Ovary (tissue), 9 donors: ENCODE results near the gene CACNA2D3. TPM values are rescaled to one million over a fixed set of nuclear protein-coding genes. Genes with fewer than 3 reads are reported as not detected.

Experiments used
- DNase-seq, 5 donors: peaks; one replicate each; pipeline ENCODE4 v3.0.0-alpha.2; 2019 to 2020
- H3K27ac ChIP-seq, 2 donors: fragments of 200-600 bp; one replicate each; pipeline versions ENCODE4 v1.5.1 to v1.8.0; 2019 to 2022
- H3K27me3 ChIP-seq: fragments of 200-600 bp; one replicate; pipeline ENCODE4 v1.8.0; 2022
- H3K36me3 ChIP-seq: fragments of 200-600 bp; sonication (generic); one replicate; pipeline ENCODE4 v1.5.1; 2019
- H3K4me1 ChIP-seq: one replicate; pipeline ENCODE4 v1.8.1; 2013; ENCODE audit warnings: mild to moderate bottlenecking, moderate library complexity; ENCODE audit not compliant: insufficient read depth
- H3K4me3 ChIP-seq: fragments of 200-600 bp; sonication (generic); one replicate; pipeline ENCODE4 v1.5.1; 2017
- H3K9me3 ChIP-seq, 2 donors: fragments of 200-600 bp in 1 of 2; sonication (generic) in 1 of 2; one replicate each; pipeline versions ENCODE4 v1.5.1 to v1.8.1; 2013 to 2019; ENCODE audit warnings: mild to moderate bottlenecking in 1 of 2, moderate library complexity in 1 of 2
- EP300 ChIP-seq: sonication (generic); formaldehyde crosslinking; IDR thresholded peaks from one replicate; pipeline ENCODE4 v1.6.1; 2017; ENCODE audit warnings: antibody characterized with exemption
- POLR2A ChIP-seq: fragments of 450-650 bp; IDR thresholded peaks from one replicate; pipeline ENCODE4 v1.6.1; 2017; ENCODE audit warnings: antibody characterized with exemption, mild to moderate bottlenecking, moderate library complexity
- WGBS, 3 donors: extraction: QIAGEN DNeasy Blood & Tissue Kit in 1 of 3; methylation state at CpG; one replicate each; pipeline versions ENCODE4 v1.1.5 to v1.1.7; 2013 to 2017; 5-methylcytosine and 5-hydroxymethylcytosine counted together
- intact Hi-C, 4 donors: fragments of 100-400 bp; cut with DNase I; formaldehyde crosslinking; loops; one replicate each; pipeline versions ENCODE4 v1.11.0 to v1.15.1; 2022 to 2023
- polyA plus RNA-seq, 2 donors: library from polyadenylated mRNA; stranded (reverse); fragments of 200-250 nt in 1 of 2; fragments of 350-450 nt in 1 of 2; fragmentation: Illumina TruSeq in 1 of 2; extraction: RNeasy Lipid Tissue Mini Kit (QIAGEN cat#74804) in 1 of 2; gene quantifications; one replicate each; pipeline ENCODE4 v1.2.3, GENCODE V29; 2013 to 2014
- total RNA-seq, 7 donors: library from RNA; depleted of rRNA in 2 of 7; stranded (reverse); fragments of >200 nt in 2 of 7; fragmentation: NEBNext Ultra II Directional in 3 of 7; extraction: Animal tissue kit (Norgen Biotek cat#: 25700) in 3 of 7; gene quantifications; one replicate each; pipeline versions ENCODE4 v1.1.0 to v1.2.4, GENCODE V29; 2016 to 2023
- TF ChIP-seq, protein P1 (sequence below), 3 donors: fragments of 450-650 bp in 2 of 3; fragments of 200-600 bp in 1 of 3; IDR thresholded peaks; one replicate each; pipeline versions ENCODE4 v1.5.1 to v1.8.0; 2016 to 2022; ENCODE audit warnings: antibody characterized with exemption in 3 of 3, mild to moderate bottlenecking in 1 of 3
- donor health status: DM: no; HTN: no; CAD: no; lungs with moderate emphysema.
- donor health status: DM: no; HTN: no; CAD: no.
- donor health status: Bipolar disorder and iron deficiency.
- donor health status: DM: yes; HTN: yes; CAD: no.
- donor health status: DM: no; HTN: no; CAD: no.
- donor health status: DM: yes; HTN: yes; CAD: no.

CACNA2D3 gene
- total and polyA plus RNA-seq, 9 donors = 2.0 to 10.1 (median 4.7) TPM

DNA sequence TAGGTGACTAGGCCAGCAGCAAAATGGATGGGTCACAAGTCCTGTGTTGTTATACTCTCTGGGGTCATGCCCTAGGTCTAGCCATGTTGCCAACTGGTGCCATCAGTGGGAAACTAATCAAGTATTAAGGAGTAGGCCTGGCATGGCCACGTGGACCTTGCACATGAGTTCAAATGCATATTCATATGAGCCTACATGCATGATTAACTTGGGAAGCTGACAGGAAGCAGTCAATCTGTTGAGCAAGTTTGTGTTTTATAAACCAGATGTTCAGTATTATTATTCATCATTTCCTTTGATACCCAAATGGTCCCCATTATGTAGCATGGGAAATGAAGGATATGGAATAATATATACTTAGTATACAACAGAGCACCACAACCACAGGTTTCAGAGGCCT is 710.5 kb downstream of the CACNA2D3 start:
- TF ChIP-seq EP300 (no peak), POLR2A (no peak)
- TF ChIP-seq, protein P1, sequence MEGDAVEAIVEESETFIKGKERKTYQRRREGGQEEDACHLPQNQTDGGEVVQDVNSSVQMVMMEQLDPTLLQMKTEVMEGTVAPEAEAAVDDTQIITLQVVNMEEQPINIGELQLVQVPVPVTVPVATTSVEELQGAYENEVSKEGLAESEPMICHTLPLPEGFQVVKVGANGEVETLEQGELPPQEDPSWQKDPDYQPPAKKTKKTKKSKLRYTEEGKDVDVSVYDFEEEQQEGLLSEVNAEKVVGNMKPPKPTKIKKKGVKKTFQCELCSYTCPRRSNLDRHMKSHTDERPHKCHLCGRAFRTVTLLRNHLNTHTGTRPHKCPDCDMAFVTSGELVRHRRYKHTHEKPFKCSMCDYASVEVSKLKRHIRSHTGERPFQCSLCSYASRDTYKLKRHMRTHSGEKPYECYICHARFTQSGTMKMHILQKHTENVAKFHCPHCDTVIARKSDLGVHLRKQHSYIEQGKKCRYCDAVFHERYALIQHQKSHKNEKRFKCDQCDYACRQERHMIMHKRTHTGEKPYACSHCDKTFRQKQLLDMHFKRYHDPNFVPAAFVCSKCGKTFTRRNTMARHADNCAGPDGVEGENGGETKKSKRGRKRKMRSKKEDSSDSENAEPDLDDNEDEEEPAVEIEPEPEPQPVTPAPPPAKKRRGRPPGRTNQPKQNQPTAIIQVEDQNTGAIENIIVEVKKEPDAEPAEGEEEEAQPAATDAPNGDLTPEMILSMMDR (IDR thresholded peaks at IDR 0.05) = no peak
- H3K4me3 ChIP-seq = no peak overlapping the region
- WGBS, 3 donors = 77 to 92% (median 89%) methylated on average over 1 of the region's 1 CpG
- H3K9me3 ChIP-seq = peaks cover 0 to 4% of the 10 kb centered on the region in 2 donors
- no peaks in the 10 kb centered on the region for H3K4me1 ChIP-seq
- intact Hi-C loops = no loop called here
- no peak for DNase-seq
- H3K27ac ChIP-seq = no peak overlapping the region
- H3K36me3 ChIP-seq = no peaks in the 10 kb centered on the region
- no peaks in the 10 kb centered on the region for H3K27me3 ChIP-seq

DNA sequence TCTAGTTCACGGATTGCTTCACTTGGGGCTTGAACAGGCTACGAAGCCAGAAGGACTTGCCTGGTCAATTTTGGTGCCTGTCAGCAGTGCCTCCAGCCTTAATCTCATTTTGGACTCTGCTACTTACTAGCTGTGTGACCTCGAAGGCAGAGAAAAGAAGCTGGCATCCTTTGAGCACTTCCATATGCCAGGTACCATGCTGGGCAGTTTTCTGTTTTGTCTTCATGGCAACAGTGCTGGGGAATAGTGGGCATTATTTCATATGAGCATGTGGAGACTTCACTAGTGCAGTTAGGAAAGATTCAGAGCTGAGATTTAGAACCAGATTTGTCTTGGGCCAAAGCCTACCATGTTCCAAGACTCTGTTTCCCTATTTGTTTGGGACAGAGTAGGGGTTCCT is 713.3 kb downstream of the CACNA2D3 start:
- intact Hi-C loops = no loop called here
- H3K4me3 ChIP-seq = no peak overlapping the region
- TF ChIP-seq, protein P1 (IDR thresholded peaks at IDR 0.05) = no peak
- TF ChIP-seq POLR2A (no peak), EP300 (no peak)
- no peak overlapping the region for H3K27ac ChIP-seq
- 93 to 94% (median 93%) methylated on average over 3 of the region's 3 CpGs for WGBS, 3 donors
- DNase-seq = no peak
- no peaks in the 10 kb centered on the region for H3K9me3 ChIP-seq
- H3K36me3 ChIP-seq = no peaks in the 10 kb centered on the region
- no peaks in the 10 kb centered on the region for H3K4me1 ChIP-seq
- H3K27me3 ChIP-seq = no peaks in the 10 kb centered on the region

DNA sequence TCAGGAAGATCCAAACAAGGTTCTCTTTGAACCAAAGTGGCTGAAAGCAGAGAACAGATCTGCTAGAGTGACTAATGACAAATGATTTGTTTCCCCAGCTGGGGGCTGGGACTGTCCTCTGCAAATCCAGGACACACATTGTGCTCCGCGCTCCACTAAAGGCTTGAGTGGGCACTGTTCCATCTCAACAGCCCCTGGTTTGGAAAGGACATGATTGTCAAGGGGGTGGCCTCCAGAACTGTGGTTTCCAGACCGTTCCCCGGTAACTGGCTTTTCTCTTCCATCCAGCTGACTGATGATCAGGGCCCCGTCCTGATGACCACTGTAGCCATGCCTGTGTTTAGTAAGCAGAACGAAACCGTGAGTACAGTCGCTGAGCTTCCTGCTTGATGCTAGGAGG is 714.5 kb downstream of the CACNA2D3 start:
- no peak for TF ChIP-seq EP300
- no peak for TF ChIP-seq POLR2A
- TF ChIP-seq, protein P1 (IDR thresholded peaks at IDR 0.05) = no peak
- no peak for DNase-seq
- intact Hi-C loops = no loop called here
- H3K4me1 ChIP-seq = no peaks in the 10 kb centered on the region
- H3K36me3 ChIP-seq = no peaks in the 10 kb centered on the region
- H3K4me3 ChIP-seq = no peak overlapping the region
- H3K9me3 ChIP-seq = no peaks in the 10 kb centered on the region
- no peaks in the 10 kb centered on the region for H3K27me3 ChIP-seq
- H3K27ac ChIP-seq = no peak overlapping the region
- WGBS, 3 donors = 83 to 90% (median 90%) methylated on average over 8 of the region's 8 CpGs

DNA sequence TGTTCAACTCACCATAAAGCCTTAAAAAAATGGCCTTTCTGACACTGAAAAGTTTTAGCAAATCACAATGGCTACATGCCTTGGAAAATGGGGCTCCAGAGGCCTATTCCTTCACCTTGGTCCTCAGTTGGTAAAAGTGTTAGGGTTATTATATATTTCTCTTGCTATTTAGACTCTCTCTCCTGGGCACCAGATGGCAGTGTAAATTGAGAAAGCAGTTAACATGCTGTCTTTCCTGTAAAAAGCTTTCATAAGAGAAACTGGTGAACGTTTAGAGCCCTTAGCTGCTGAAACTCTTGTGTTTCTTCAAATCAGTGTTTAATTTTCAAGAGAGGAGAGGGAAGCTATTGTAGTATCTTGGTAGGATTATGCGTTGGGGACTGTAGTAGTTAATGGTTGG is 715.6 kb downstream of the CACNA2D3 start:
- Histone ChIP-seq H3K9me3 (no peaks in the 10 kb centered on the region), H3K36me3 (no peaks in the 10 kb centered on the region), H3K4me3 (no peak overlapping the region), H3K27ac (no peak overlapping the region), H3K4me1 (no peaks in the 10 kb centered on the region), H3K27me3 (no peaks in the 10 kb centered on the region)
- 40 to 54% (median 46%) methylated on average over 2 of the region's 2 CpGs for WGBS, 3 donors
- DNase-seq = no peak
- intact Hi-C loops = no loop called here
- TF ChIP-seq POLR2A (no peak), EP300 (no peak)

DNA sequence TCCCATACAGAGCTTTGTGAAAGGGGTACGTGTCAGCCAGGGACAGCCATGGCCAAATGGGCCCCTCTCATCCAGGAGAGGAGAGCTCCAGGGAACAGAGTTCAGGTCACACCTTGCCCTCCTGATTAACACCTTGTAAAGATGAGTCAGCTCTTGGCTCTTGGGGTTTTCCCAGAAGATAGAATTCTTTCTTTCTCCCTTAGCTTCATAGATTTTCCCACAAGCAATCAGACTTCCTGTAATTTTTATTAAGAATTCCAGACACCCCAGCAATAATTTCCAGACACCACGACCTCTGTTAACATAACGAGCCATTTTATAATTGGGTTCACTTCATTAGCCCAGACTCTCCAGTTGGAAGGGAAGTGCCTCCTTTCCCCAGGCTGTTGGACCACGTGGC is 719.1 kb downstream of the CACNA2D3 start:
- TF ChIP-seq EP300 (no peak), POLR2A (no peak)
- TF ChIP-seq, protein P1 (IDR thresholded peaks at IDR 0.05) = no peak
- 80 to 87% (median 82%) methylated on average over 4 of the region's 4 CpGs for WGBS, 3 donors
- intact Hi-C loops = no loop called here
- H3K27ac ChIP-seq = no peak overlapping the region
- H3K9me3 ChIP-seq = no peaks in the 10 kb centered on the region
- H3K36me3 ChIP-seq = no peaks in the 10 kb centered on the region
- H3K4me1 ChIP-seq = no peaks in the 10 kb centered on the region
- no peak for DNase-seq
- H3K4me3 ChIP-seq = no peak overlapping the region
- no peaks in the 10 kb centered on the region for H3K27me3 ChIP-seq
